Keratinocyte (primary cell): ENCODE measurements around the gene UPF1. TPM values are rescaled to one million over a fixed set of nuclear protein-coding genes. Genes with fewer than 3 reads are reported as not detected.
A peak's percentile ranks its signal among the peaks of the same experiment; 100 is the strongest.

Experiments
- DNase-seq: peaks from one replicate; pipeline ENCODE4 v3.0.0-alpha.2; 2011; ENCODE audit warnings: low read depth, missing footprints, low spot score
- FAIRE-seq: peaks from 2 replicates; lab custom pipeline; 2011; peaks lifted over from hg19 to GRCh38; lab: Jason Lieb, UNC
- H2AFZ ChIP-seq: 2 replicates; pipeline ENCODE4 v1.6.0; 2012; ENCODE audit warnings: low read length, control low read depth, inconsistent platforms; ENCODE audit not compliant: control insufficient read depth
- H3K27ac ChIP-seq: 2 replicates; pipeline ENCODE4 v1.5.1; 2011; ENCODE audit warnings: low read length; ENCODE audit not compliant: control insufficient read depth, insufficient read depth
- H3K27me3 ChIP-seq: 3 replicates; pipeline ENCODE4 v1.6.0; 2011; ENCODE audit warnings: low read length; ENCODE audit not compliant: control insufficient read depth, insufficient read depth; ENCODE audit errors: extremely low read depth
- H3K36me3 ChIP-seq, 2 experiments: 2 replicates in 1 of 2; 3 replicates in 1 of 2; pipeline ENCODE4 v1.5.1; 2011; ENCODE audit warnings: low read length in 2 of 2, mild to moderate bottlenecking in 1 of 2; ENCODE audit not compliant: control insufficient read depth in 2 of 2, insufficient read depth in 2 of 2; ENCODE audit errors: extremely low read depth in 1 of 2
- H3K4me1 ChIP-seq: 3 replicates; pipeline ENCODE4 v1.5.1; 2011; ENCODE audit warnings: low read length; ENCODE audit not compliant: control insufficient read depth, insufficient read depth; ENCODE audit errors: extremely low read depth
- H3K4me2 ChIP-seq: 3 replicates; pipeline ENCODE4 v1.6.0; 2011; ENCODE audit warnings: low read depth, low read length; ENCODE audit not compliant: control insufficient read depth, insufficient read depth; ENCODE audit errors: extremely low read depth
- H3K4me3 ChIP-seq, 3 experiments: fragments of 200-600 bp in 1 of 3; sonication (generic) in 1 of 3; 2 replicates in 2 of 3; 3 replicates in 1 of 3; pipeline ENCODE4 v1.5.1; 2011 to 2016; ENCODE audit warnings: low read length in 3 of 3, mild to moderate bottlenecking in 3 of 3, control low read depth in 2 of 3, inconsistent platforms in 1 of 3, low read depth in 1 of 3, mixed read lengths in 1 of 3, mixed run types in 1 of 3, moderate library complexity in 1 of 3; ENCODE audit not compliant: control insufficient read depth in 2 of 3, insufficient read depth in 2 of 3; ENCODE audit errors: extremely low read depth in 1 of 3
- H3K79me2 ChIP-seq: 2 replicates; pipeline ENCODE4 v1.6.0; 2012; ENCODE audit warnings: low read length; ENCODE audit not compliant: control insufficient read depth, insufficient read depth
- H3K9ac ChIP-seq: 3 replicates; pipeline ENCODE4 v1.6.0; 2011; ENCODE audit warnings: low read length; ENCODE audit not compliant: control insufficient read depth, insufficient read depth; ENCODE audit errors: extremely low read depth
- H3K9me1 ChIP-seq: 3 replicates; pipeline ENCODE4 v1.6.0; 2011; ENCODE audit warnings: low read length; ENCODE audit not compliant: control insufficient read depth, insufficient read depth; ENCODE audit errors: extremely low read depth
- H3K9me3 ChIP-seq: 2 replicates; pipeline ENCODE4 v1.5.1; 2012; ENCODE audit warnings: low read depth, low read length; ENCODE audit not compliant: control insufficient read depth
- H4K20me1 ChIP-seq: 3 replicates; pipeline ENCODE4 v1.6.0; 2011; ENCODE audit warnings: low read length; ENCODE audit not compliant: control insufficient read depth, insufficient read depth; ENCODE audit errors: extremely low read depth
- EZH2 ChIP-seq: IDR thresholded peaks from one replicate; pipeline ENCODE4 v1.6.1; 2012; ENCODE audit warnings: inconsistent platforms, mild to moderate bottlenecking, low read length, moderate library complexity
- dilution Hi-C: fragments of 300-500 bp; cut with MboI; formaldehyde crosslinking; loops from one replicate; pipeline ENCODE4 v1.7.0; 2020; ENCODE audit warnings: low sequenced_read_pairs; ENCODE audit not compliant: extremely low pct_ligation_motif_present
- polyA plus RNA-seq, 5 experiments: library from polyadenylated mRNA; depleted of rRNA in 3 of 5; stranded (reverse) in 3 of 5; stranded (forward) in 1 of 5; unstranded in 1 of 5; fragments of >200 nt; gene quantifications; 1 replicate in 1 of 5; 2 replicates in 3 of 5; 3 replicates in 1 of 5; pipeline versions ENCODE4 v1.2.1 to v1.2.3, GENCODE V29; 2011 to 2012; ENCODE audit warnings: missing spikeins in 2 of 5, low read depth in 1 of 5, low replicate concordance in 1 of 5
- TF ChIP-seq, protein P1 (sequence below), 3 experiments: IDR thresholded peaks in 1 of 3; conservative IDR thresholded peaks in 1 of 3; optimal IDR thresholded peaks in 1 of 3; 2 replicates in 2 of 3; 3 replicates in 1 of 3; pipeline versions ENCODE3 to v1.5.1; 2011; ENCODE audit warnings: low read length in 3 of 3, mild to moderate bottlenecking in 3 of 3, moderate library complexity in 2 of 3, control low read depth in 1 of 3, inconsistent platforms in 1 of 3; ENCODE audit not compliant: insufficient read depth in 2 of 3; ENCODE audit errors: extremely low read depth in 1 of 3

Gene UPF1
- polyA plus RNA-seq, 1 donor (not counting 4 experiments of a cell fraction or from before 2014, with no cell fraction given): 33.7 TPM

DNA sequence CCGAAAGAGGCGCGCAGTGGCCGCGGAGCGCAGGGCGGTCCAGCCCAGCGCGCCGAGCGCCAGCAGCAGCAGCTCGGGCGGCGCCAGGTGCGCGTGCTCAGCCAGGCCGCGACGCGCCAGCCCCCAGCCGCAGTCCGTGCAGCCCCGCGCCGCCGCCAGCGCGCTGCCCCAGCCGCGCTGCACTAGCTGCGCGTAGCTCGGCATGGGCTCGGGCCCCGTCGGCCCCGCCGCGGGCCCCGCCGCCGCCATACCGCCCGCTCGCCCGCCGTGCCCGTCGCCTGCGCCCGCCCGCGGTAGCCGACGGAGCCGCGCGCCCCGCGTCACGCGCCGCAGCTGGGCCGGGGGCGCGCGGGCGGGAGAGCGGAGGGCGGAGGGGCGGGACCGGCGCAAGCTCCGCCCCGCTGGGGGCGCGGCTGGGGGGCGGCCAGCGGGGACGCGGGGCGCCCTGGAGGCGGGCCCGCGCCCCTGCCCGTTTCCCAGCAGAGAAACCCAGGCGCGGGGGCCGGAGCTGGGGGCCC, 64.1 kb downstream of the UPF1 start, which contains the start of gene CERS1:
Gene CERS1, minus strand, starts transcription at position 335 of the 518 bp plus-strand sequence. Its CDS starts 86 bp downstream, at position 249.
- peak within 1 kb of the TSS; percentile 67 for H3K4me2 ChIP-seq
- DNase-seq (no peak), FAIRE-seq (no peak)
- peaks cover 0 to 3% of the 10 kb centered on the region in 2 experiments for H3K36me3 ChIP-seq
- H3K27me3 ChIP-seq: peaks cover 35% of the 10 kb centered on the region
- dilution Hi-C loops: no loop called here
- no peaks in the 10 kb centered on the region for H4K20me1 ChIP-seq
- no peak within 1 kb of the TSS for H2AFZ ChIP-seq
- H3K79me2 ChIP-seq: no peaks in the 10 kb centered on the region
- H3K4me3 ChIP-seq: peak within 1 kb of the TSS in 1 of 3 experiments; percentile 18
- no peaks in the 10 kb centered on the region for H3K9me3 ChIP-seq
- H3K9ac ChIP-seq: no peak within 1 kb of the TSS
- no peak for TF ChIP-seq EZH2
- TF ChIP-seq, protein P1, sequence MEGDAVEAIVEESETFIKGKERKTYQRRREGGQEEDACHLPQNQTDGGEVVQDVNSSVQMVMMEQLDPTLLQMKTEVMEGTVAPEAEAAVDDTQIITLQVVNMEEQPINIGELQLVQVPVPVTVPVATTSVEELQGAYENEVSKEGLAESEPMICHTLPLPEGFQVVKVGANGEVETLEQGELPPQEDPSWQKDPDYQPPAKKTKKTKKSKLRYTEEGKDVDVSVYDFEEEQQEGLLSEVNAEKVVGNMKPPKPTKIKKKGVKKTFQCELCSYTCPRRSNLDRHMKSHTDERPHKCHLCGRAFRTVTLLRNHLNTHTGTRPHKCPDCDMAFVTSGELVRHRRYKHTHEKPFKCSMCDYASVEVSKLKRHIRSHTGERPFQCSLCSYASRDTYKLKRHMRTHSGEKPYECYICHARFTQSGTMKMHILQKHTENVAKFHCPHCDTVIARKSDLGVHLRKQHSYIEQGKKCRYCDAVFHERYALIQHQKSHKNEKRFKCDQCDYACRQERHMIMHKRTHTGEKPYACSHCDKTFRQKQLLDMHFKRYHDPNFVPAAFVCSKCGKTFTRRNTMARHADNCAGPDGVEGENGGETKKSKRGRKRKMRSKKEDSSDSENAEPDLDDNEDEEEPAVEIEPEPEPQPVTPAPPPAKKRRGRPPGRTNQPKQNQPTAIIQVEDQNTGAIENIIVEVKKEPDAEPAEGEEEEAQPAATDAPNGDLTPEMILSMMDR (optimal IDR thresholded peaks at IDR 0.05 in 1 of 3, IDR thresholded peaks at IDR 0.05 in 1 of 3, conservative IDR thresholded peaks at IDR 0.05 in 1 of 3; ENCODE audit: extremely low read depth in 1 of 3, insufficient read depth in 2 of 3, low read length in 3 of 3): no peak
- H3K27ac ChIP-seq: no peak within 1 kb of the TSS
- no peaks in the 10 kb centered on the region for H3K4me1 ChIP-seq
- H3K9me1 ChIP-seq: no peaks in the 10 kb centered on the region

DNA sequence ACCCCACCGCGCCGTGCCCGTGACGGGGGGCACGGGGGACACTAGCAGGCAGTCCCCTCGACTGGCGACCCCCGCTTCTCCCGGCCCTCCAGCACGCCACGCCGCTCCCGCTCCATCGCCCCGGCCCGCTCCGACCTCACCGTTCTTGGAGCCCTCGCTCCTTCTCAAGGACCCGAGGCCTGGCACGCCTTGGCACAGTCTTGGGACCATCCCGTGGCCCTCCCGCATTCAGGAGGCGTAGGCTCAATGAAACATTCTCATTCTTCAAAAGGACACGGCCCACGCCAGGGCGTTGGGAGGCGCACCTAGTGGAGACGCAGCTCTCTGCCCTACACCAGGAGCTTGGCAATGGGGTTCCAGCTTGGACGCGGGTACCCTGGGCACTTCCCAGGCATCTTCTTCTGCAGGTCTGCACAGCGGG, 64.7 kb downstream of the UPF1 start:
- H2AFZ ChIP-seq: no peak overlapping the region
- no peak overlapping the region for H3K4me3 ChIP-seq
- DNase-seq: no peak

More for the DNA sequence above, 64.7 kb downstream of the UPF1 start:
- Histone ChIP-seq H4K20me1 (no peaks in the 10 kb centered on the region), H3K4me2 (peak overlapping the region; percentile 27), H3K79me2 (no peaks in the 10 kb centered on the region), H3K27me3 (peaks cover 35% of the 10 kb centered on the region), H3K9me3 (no peaks in the 10 kb centered on the region), H3K27ac (no peak overlapping the region), H3K9me1 (no peaks in the 10 kb centered on the region), H3K36me3 (peaks cover 0 to 6% of the 10 kb centered on the region in 2 experiments), H3K4me1 (no peaks in the 10 kb centered on the region), H3K9ac (no peak overlapping the region)
- TF ChIP-seq, protein P1 (optimal IDR thresholded peaks at IDR 0.05 in 1 of 3, IDR thresholded peaks at IDR 0.05 in 1 of 3, conservative IDR thresholded peaks at IDR 0.05 in 1 of 3; ENCODE audit: extremely low read depth in 1 of 3, insufficient read depth in 2 of 3, low read length in 3 of 3): no peak
- peak; percentile 89 for TF ChIP-seq EZH2
- dilution Hi-C loops: no loop called here
- no peak for FAIRE-seq
